Activated T-cell treated with anti-CD3 and anti-CD28 coated beads for 24 hours (primary cell): ENCODE data around the gene KCTD10.

ENCODE experiments used
- DNase-seq: peaks from one replicate; pipeline ENCODE4 v3.0.0-alpha.2; 2020; ENCODE audit warnings: low read depth

Gene KCTD10, protein sequence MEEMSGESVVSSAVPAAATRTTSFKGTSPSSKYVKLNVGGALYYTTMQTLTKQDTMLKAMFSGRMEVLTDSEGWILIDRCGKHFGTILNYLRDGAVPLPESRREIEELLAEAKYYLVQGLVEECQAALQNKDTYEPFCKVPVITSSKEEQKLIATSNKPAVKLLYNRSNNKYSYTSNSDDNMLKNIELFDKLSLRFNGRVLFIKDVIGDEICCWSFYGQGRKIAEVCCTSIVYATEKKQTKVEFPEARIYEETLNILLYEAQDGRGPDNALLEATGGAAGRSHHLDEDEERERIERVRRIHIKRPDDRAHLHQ

DNA sequence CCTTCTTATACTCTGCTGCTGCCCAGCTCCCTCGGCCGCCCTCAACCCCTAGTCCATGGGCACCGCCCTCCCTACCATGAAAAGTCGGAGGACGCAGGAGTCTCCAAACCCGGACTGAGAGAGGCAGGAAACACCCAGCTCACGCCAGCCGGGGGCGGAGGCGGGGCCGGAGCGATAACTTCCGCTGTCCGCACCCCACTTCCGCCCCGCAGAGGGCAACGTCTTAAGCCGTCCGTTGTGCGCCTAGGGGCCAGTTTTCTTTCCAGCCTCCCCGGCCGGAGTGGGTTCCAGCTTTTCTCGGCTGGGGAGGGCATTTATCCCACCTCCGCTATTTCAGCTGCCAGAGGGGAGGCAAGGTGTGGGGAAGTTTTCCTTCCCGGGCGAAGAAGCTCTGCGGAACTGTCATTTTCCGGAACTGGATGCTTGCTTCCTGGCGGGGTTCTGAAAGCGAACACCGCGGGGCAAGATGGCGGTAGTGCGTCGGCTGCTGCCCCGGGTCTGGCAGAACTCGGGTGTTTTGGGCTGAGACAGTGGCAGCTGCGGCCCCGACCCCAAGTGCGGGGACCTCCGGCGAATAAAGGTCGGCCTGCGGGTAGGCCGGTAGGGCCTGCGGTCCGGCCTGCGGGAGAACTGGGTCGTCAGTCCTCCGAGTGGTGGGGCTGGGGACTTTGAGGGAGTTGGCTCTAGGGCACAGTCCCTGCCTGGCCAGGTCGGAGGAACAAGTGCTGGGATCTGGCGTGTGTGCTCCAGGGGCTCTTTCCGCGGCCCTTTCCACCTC, at the start of gene KCTD10, which contains the start of gene UBE3B:
Gene KCTD10, minus strand, starts transcription at position 116 of the 778 bp plus-strand sequence. Its CDS starts 38 bp downstream, at position 78.
Gene UBE3B, plus strand, starts transcription at position 450 of the 778 bp plus-strand sequence. CDS start 5,918 bp downstream, outside the sequence.
- peak; percentile 80 for DNase-seq

DNA sequence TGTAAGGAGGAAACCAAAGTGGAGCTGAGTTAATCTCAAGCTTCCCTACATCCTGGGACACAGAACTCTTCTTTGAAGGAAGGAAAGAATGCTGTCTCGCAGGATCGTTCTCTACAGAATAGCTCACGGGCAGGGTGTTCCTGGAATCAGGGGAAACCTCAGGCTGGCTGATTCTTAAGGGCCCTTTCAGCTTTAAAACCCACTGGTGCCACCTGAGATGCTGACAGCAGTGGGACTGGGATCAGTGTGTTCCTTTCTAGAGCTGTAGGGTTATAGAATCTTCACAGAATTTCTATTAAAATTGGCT, 48.1 kb upstream of the KCTD10 start:
- DNase-seq: no peak

DNA sequence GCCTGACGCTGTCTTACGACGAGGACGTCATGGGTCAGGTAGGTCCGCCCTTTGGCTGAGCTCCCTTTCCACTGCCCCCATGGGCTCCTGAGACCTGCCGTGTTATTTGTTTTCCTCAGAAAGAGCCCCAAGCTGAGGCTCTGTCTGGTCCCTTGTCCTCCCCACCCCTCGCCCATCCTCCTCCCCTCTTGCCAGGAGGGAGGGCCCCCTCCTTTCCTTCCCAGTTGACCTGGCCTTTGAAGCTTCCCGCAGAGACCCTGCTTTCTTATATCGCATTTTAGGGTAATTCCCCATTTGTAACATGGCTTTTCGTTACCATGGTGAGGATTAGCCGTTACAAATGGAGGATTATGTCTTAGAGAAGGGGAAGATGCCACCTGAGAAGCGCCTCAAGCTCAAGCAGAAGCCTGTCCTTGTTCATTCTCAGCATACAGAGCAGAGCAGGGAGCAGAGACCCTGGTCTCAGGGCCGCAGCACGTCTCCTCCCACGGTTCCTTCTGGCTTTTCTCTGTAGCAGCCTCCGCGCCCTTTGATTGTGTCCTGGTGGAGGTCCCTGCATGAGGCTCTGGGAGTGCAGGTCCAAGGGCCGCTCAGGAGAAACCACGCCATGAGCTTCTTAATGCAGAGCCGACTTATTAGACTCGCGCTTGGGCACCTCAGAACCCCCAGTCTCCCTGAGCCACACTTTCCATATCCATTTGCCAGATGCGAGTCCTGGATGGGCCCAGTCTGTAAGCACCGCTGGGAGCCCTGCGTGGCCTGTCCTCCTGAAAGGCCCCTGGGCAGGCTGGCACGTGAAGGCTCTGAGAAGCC, 47.6 kb upstream of the KCTD10 start:
- no peak for DNase-seq

DNA sequence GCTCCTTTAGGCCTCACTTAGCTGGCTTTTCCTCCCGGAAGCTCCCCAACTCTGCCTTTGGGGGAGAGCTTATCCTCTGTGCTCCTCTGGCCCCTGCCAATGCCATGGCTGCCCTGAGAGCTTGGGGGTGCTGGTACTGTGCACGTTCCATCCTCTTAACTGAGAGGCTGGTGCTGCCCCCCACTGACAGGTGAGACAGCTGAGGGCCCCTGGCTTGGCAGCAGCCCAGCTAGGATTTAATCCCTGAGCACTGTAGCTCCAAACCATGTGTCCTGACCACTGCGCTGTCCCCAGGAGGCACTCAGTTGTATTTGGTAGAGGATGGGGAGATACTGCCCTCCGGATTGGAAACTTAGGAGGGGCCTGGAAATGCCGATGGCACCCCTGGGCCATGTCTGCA, 46.4 kb upstream of the KCTD10 start:
- no peak for DNase-seq

DNA sequence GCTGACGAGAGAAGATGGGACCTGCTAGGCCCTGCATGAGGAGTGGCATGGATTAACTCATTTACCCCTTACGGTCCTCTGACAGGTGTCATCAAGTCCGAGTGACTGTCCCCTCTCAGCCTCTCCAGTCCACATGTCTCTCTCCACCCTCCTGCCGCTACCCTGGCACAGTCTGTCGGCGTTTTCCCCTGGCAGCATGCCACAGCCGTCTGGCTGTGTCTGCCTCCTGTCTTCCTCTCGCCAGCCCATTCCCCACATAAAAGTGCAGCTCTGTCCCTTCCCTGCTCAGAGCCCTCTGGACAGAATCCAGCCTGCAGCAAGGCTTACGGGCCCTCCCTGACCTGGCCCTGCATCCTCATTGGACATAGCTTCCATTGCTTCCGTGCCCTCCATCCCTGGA, 46.0 kb upstream of the KCTD10 start:
- DNase-seq: no peak

DNA sequence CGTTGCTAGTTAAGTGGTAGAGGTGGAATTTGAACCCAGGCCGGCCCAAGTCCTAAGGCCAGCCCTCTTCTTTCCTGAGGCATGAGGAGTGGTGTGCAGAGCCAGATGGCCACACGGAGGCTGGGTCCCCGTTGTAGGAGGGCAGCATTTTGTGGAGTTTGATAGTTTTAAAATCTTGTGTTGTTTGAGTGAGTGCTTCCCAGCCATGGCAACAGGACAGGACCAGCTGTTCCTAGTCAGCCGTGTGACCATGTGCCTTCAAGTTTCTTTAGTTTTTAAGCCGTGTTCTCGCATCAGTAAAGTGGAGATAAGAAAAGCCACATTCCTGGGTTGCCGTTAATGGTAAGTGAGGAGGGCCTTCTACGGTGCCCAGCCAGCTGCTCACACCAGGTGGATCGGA, 44.7 kb upstream of the KCTD10 start:
- DNase-seq: no peak

DNA sequence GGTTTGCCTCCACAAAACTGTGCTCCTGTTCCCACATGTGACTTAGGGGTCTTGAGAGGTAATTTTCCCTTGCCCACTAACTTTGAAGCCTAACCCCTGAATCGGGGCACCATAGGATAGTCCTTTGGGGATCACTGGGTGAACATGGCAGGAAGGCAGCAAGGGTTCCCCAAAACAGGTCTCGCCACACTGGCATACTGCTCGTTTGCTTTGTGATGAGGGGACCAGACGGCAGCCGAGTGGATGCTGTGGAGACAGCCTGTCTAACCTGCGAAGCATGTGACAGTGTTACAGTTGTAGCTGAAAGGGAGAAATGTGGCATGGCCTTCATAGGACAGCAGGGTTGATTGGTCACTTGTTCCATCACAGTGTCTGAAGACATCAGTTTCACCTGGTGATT, 42.7 kb upstream of the KCTD10 start:
- no peak for DNase-seq

DNA sequence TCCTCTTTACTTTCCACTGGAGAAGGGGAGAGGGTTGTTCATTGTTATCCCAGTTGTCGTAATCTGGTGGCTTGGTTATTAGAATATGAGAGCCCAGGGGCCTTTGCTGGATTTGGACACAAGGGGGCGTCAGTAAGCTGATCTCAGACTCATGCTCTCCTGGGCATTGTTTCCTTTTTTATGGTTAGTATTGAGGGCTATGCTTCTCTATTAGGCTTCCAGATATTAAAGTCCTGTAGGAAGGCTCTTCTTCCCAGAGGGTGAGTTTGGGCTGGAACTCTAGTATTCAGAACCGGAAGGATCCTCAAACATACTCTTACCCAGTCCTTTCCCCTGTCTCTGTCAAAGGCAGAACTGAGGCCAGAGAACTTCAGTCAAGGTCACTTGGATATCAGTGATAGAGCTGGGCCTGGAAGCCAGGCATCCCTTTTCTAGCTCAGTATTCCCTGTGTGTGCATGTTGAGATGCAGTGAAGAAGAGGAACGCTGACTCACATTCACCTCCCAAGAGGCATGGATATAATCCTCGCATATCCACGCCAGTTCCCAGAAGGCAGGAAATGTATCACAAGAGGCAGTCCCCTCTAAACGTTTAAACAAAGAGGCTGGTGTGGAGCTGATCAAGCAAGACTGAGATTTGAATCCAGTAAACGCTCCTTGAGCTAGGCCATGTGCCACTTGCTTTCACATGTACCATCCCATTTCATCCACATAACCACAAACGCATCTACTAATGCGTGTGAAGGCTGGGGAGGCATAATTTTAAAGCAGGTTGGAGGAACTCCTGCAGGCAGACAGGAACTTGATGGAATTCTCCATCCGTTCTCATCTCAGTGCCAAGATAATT, 41.9 kb upstream of the KCTD10 start:
- DNase-seq: peak; percentile 26

DNA sequence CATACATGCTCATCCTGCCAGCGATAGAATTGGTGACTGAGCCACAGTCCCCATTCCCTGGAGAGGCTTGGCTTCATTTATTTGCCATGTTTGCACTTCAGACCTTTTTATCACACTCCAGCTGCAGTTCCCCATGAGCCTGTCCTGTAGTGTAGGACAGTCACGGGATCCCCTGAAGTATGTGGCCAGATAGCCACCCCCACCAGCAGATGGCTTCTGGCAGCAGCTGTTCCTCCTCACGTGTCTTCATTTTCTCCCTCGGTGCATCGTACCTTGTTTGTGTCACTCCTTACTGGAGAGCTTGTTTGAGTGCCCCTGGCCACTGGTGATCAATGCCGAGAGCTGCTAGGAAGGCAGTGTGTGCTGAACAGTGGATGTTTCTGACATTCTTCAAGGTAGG, 40.5 kb upstream of the KCTD10 start:
- DNase-seq: no peak

DNA sequence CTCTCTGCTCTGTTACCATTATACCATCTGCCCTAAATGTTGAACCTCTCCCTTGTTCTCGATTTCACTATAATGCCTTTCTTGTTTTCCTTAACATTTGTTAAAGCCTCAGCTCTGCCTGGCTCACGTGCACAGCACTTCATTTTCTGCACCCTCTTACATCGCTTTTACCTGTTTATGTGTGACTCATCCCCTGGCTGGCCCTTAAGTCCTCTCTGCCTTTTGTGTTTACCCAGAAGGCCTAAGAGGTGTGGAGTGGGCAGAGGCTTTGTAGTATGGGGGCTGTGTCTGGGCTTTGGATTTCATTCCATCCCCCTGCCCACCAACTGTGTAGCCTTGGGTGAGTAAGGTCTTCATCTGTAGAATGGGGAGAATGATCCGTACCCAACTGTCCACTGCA, 36.9 kb upstream of the KCTD10 start:
- no peak for DNase-seq

DNA sequence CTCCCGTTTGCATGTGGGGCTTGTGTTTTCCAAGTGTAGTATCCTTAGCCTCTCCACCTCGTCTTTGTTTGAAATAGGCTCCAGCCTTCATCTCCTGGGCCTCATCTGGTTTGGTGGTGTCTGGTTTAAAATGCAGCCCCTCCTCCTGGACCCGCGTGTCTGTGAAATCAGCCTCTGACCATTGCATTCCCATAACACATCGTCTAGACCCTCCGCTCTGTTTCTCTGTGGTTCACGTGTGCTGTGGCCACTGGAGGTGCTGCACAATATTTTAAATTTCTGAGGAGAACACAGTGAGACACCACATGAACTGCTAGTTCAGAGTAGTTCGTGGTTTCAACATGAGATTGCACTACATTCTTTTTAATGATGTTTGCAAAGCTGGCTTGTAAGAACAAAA, 36.0 kb upstream of the KCTD10 start:
- no peak for DNase-seq

DNA sequence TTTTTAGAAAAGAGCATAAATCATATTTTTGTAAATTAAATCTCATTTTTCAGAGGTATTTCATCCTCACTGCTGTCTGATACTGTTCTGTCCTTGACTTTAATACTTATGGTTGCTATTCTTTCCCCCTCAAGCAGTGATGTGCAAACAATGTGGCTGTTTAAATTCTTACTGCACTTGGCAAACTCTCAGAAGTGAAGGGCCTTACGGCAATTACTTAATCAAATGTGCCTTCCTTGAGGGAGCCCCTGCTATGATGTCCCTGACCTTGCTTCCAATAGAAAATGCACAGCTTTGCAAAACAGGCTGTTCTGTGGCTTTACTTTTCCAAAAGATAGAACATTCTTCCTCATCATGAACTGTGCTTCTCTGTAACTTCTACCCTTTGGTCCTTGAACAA, 35.5 kb upstream of the KCTD10 start:
- DNase-seq: no peak

DNA sequence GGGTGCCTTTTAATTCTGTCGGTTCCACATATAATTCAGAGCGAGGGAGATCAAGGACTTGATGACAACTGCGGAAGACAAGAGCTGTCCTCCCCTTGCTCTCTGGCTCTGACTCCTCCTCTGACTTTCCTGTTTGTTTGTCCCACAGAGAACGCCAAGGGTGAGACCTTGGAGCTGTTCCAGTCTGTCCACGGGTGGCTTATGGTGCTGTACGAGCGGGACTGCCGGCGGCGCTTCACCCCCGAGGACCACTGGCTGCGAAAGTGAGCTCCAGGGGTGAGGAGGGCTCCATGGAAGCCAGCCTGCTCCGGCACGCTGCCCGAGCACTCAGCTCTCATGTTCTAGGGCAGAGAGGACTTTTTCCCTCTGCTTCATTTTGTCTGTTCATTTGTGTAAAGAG, 33.1 kb upstream of the KCTD10 start:
- DNase-seq: no peak

DNA sequence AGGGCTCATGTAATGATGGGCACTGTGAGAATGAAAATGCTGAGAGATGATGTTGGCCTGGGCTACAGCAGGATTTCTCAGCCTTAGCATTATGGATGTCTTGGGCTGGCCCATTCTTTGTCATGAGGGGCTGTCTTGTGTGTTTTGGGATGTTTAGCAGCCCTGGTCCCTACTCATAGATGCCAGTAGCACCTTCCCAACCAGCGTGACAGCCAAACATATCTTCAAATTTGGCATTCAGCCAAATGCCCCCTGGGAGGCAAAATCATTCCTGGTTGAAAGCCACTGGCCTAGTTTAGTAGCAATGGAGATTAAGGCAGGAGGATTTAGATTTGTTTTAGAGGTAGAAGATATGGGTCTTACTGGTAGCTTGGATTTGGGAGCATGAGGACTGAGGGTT, 27.0 kb upstream of the KCTD10 start:
- DNase-seq: no peak

DNA sequence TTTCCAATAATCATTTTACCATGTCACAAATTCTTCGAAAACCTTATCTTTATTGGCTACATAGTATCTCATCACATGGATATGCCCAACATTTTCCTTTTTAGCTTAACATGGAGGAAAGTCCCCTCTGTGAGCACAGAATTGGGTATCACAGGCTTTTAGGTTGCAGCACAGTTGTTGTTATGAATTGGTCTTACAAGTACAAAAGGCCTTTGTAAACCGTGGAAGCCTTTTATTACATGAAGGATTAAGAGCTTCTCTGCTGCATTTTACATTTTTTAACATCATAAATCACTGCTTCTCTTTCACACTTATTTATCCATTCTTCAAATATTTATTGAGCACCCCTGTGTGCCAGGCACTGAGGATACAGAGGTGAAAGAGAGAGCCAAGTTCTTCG, 26.5 kb upstream of the KCTD10 start:
- no peak for DNase-seq

DNA sequence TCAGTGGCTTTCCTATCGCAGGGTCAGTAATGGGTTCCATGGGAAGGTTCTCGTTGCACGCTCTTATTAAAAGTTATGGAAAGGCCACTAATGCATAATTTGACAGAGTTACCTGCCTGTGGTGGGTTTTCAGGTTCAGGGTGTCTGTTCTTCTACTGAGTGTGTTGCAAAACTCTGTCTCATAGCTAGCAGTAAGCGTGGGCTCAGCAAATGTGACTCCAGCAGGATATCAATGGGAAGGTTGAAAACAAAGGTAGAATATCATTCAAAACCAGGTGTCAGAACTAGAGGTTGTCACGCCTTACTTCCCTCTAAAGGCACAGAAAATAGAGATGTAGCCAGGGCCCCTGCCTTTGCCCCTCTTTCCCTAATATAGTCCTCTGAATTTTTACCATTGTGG, 25.2 kb upstream of the KCTD10 start:
- no peak for DNase-seq

DNA sequence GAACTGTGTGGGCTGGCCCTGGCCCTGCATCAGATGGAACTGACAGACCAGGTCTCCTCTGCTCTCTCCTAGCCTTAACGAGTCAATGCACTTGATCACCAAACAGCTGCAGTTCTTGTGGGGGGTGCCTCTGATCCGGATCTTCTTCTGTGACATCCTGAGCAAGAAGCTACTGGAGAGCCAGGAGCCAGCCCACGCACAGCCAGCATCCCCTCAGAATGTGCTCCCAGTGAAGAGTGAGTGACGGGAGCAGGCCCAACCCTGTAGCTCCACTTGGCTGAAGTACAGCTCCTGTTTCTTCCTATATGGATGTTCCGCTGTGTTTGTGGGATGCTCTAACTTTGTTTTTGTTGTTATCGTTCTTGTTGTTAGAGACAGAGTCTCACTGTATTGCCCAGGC, 24.2 kb upstream of the KCTD10 start:
- DNase-seq: no peak

DNA sequence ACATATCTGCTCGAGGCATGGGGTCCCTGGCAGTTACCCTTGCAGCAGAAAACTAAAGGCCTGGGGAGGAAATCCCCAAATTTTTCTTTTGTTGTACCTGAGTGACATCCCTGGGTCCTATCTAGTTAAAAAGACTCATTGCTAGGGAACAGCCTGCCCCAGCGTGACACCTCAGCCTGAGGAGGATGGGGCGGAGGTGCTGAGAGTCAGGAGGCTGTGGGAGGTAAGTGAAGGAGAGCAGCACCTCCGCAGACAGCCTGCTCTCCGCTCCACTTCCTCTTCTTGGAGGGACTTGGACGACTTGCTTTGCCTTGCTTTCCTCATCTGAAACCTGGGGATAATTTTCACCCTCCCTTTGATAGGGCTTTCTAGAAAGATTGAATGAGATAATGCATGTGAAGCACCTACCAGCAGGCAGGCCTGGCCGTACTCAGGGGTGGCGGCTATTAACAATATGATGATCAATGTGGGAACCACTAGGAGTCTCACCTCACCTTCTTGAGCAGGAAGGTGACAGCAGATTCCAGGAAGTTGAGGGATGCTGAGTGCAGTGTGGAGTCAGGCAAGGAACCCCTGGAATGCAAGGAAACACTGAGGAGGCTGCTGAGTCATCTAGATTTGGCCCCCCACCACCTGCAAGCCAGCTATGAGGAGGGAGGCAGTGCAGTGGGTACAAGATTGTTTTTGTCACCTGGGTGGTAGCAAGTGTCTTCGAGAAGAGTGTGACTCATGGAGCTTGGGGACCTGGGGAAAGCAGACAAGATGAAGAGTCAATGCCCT, 23.5 kb upstream of the KCTD10 start:
- DNase-seq: no peak

DNA sequence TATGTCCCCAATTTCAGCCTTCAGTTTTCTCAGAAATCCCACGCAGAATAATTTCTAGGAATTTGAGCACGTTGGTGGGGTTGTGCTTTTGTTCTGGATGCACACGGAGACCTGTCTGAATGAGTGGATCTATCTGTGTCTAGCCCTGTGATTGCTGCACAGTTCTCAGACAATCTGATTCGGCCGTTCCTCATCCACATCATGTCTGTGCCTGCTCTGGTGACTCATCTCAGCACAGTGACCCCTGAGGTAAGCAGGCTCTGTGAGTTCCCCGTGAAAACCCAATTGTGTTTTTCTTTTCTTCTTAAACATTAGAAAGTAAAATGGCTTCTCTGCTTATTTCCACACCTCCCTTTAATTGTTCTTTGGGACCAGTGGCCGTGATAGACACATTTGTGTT, 20.6 kb upstream of the KCTD10 start:
- DNase-seq: no peak

DNA sequence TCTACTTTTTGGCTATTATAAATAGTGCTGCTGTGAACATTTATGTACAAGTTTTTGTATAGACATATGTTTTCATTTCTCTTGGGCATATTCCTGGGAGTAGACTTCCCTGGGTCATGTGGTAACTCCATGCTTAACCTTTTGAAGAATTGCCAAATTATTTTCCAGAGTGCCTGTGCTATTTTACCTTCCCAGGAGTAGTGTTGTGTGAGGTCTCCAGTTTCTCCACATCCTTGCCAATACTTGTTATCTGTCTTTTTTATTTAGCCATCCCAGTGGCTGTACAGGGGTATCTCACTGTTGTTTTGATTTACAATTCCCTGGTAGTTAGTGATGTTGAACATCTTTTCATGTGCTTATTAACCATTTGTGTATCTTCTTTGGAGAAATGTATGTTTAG, 19.2 kb upstream of the KCTD10 start:
- no peak for DNase-seq

DNA sequence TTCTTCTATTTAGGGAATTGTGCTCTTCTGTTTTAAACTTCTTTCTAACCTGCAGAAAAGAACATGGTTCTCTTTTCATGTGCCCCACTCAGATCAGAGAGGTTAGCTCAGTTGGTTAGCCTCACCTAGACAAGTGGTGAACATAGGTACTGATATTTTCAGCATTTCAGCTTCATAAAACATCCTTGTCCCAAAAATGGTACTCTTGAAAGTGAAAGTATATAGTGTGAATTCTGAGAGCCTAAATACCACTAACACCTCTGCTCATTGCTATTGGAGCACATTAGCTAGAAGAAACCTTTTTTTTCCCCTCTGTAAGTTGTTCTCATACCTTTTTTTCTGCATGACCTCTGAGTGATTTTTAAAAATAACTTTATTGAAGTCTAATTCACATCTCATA, 17.9 kb upstream of the KCTD10 start:
- DNase-seq: no peak
